Measurements from ENCODE around the gene REV3L.

DNA sequence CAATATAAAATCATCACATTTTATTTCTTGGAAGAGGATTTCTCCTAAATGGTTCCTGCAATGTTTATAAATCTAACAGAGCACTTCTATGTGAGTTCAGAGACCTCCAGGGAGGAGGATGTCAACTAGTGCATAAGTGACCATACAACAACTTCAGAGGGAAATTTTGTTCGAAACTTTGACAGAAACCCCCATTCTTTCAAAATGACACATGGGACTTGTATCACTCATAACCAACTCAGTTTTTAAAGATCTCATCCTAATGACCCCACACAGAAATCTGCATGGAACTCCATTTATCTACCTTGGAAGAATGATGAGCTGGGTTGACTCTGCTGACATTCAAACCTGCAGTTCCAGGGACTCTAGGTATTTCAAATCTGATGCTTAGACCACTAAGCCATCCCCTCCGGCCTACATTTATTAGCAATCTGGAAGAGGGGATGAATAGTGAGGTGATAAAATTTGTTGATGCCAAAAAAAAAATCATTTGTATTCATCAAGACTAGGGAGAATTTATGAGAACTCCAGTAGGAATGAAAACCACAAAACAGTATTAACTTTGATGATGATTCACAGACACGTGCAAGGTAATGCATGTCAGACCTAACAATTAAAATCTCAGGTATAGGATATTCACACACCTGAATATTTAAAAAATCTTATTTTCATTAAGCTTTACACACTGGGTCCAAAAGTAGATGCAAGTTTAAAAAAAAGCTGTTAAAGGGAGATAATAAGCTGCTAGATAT is 153.0 kb downstream of the REV3L start:
- TF ChIP-seq, protein P1, sequence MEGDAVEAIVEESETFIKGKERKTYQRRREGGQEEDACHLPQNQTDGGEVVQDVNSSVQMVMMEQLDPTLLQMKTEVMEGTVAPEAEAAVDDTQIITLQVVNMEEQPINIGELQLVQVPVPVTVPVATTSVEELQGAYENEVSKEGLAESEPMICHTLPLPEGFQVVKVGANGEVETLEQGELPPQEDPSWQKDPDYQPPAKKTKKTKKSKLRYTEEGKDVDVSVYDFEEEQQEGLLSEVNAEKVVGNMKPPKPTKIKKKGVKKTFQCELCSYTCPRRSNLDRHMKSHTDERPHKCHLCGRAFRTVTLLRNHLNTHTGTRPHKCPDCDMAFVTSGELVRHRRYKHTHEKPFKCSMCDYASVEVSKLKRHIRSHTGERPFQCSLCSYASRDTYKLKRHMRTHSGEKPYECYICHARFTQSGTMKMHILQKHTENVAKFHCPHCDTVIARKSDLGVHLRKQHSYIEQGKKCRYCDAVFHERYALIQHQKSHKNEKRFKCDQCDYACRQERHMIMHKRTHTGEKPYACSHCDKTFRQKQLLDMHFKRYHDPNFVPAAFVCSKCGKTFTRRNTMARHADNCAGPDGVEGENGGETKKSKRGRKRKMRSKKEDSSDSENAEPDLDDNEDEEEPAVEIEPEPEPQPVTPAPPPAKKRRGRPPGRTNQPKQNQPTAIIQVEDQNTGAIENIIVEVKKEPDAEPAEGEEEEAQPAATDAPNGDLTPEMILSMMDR (IDR thresholded peaks at IDR 0.05; ENCODE audit: insufficient read depth, low read length): no peak
- no peak for TF ChIP-seq POLR2AphosphoS5 (IDR thresholded peaks at IDR 0.05; ENCODE audit: low read depth)
- TF ChIP-seq, protein P2, sequence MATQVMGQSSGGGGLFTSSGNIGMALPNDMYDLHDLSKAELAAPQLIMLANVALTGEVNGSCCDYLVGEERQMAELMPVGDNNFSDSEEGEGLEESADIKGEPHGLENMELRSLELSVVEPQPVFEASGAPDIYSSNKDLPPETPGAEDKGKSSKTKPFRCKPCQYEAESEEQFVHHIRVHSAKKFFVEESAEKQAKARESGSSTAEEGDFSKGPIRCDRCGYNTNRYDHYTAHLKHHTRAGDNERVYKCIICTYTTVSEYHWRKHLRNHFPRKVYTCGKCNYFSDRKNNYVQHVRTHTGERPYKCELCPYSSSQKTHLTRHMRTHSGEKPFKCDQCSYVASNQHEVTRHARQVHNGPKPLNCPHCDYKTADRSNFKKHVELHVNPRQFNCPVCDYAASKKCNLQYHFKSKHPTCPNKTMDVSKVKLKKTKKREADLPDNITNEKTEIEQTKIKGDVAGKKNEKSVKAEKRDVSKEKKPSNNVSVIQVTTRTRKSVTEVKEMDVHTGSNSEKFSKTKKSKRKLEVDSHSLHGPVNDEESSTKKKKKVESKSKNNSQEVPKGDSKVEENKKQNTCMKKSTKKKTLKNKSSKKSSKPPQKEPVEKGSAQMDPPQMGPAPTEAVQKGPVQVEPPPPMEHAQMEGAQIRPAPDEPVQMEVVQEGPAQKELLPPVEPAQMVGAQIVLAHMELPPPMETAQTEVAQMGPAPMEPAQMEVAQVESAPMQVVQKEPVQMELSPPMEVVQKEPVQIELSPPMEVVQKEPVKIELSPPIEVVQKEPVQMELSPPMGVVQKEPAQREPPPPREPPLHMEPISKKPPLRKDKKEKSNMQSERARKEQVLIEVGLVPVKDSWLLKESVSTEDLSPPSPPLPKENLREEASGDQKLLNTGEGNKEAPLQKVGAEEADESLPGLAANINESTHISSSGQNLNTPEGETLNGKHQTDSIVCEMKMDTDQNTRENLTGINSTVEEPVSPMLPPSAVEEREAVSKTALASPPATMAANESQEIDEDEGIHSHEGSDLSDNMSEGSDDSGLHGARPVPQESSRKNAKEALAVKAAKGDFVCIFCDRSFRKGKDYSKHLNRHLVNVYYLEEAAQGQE (IDR thresholded peaks at IDR 0.05; ENCODE audit: insufficient replicate concordance, low read depth): no peak

All from HL-60 (cell line).